Fibroblast of pulmonary artery (primary cell): ENCODE data around the gene GDF9.

Source experiments
- DNase-seq: peaks from one replicate; pipeline ENCODE4 v3.0.0-alpha.2; 2010; ENCODE audit warnings: low read depth
- H3K4me3 ChIP-seq: replicated peaks from 2 replicates; pipeline ENCODE4 v1.5.1; 2011; ENCODE audit warnings: low read depth, mild to moderate bottlenecking, control low read depth, low read length, moderate library complexity
- CTCF ChIP-seq: IDR thresholded peaks from 2 replicates; pipeline ENCODE4 v1.5.1; 2011; ENCODE audit warnings: mild to moderate bottlenecking, control low read depth, low read length, inconsistent platforms; ENCODE audit errors: missing control alignments

The GDF9 gene

GRCh38 chr5:132866342-132867045, at the start of gene GDF9, which contains the start of gene UQCRQ:
Gene GDF9 (minus strand): TSS chr5:132866469. CDS start chr5:132864533, 1,936 bp downstream.
Gene UQCRQ (plus strand): TSS chr5:132866642. CDS start chr5:132866882, 240 bp downstream.
- DNase-seq, result peak; percentile 100
- peak within 1 kb of the TSS; percentile 88 for H3K4me3 ChIP-seq
- peak; percentile 21 for TF ChIP-seq CTCF

GRCh38 chr5:132915681-132916080, 49.4 kb upstream of the GDF9 start:
- TF ChIP-seq CTCF, result no peak
- H3K4me3 ChIP-seq, result no peak overlapping the region

GRCh38 chr5:132909702-132910101, 43.4 kb upstream of the GDF9 start:
- DNase-seq, result no peak
- TF ChIP-seq CTCF, result no peak
- no peak overlapping the region for H3K4me3 ChIP-seq

More at GRCh38 chr5:132915681-132916080, 49.4 kb upstream of the GDF9 start:
- peak; percentile 25 for DNase-seq

GRCh38 chr5:132907161-132907560, 40.9 kb upstream of the GDF9 start:
- H3K4me3 ChIP-seq, result no peak overlapping the region
- no peak for TF ChIP-seq CTCF
- no peak for DNase-seq

GRCh38 chr5:132905938-132906337, 39.7 kb upstream of the GDF9 start:
- peak; percentile 5 for TF ChIP-seq CTCF
- DNase-seq, result peak; percentile 60
- H3K4me3 ChIP-seq, result no peak overlapping the region

GRCh38 chr5:132901730-132902129, 35.5 kb upstream of the GDF9 start:
- no peak overlapping the region for H3K4me3 ChIP-seq
- TF ChIP-seq CTCF, result no peak
- DNase-seq, result no peak

GRCh38 chr5:132901036-132901435, 34.8 kb upstream of the GDF9 start:
- DNase-seq, result no peak
- H3K4me3 ChIP-seq, result no peak overlapping the region
- TF ChIP-seq CTCF, result no peak
